Dendritic cell treated with granulocyte-macrophage colony-stimulating factor and Interleukin-4, amounts not matched to agents 40 ng/mL and 50 ng/mL, for 4 days (primary cell): ENCODE measurements around the gene SIM2.

Source experiments
- H3K27ac Mint-ChIP-seq: one replicate; pipeline ENCODE4 v1.8.0; 2022; ENCODE audit warnings: mild to moderate bottlenecking, mixed read lengths
- H3K27me3 Mint-ChIP-seq: one replicate; pipeline ENCODE4 v1.8.0; 2022; ENCODE audit warnings: mild to moderate bottlenecking, mixed read lengths
- H3K36me3 Mint-ChIP-seq: one replicate; pipeline ENCODE4 v1.8.0; 2022; ENCODE audit warnings: low read depth, mixed read lengths
- H3K4me1 Mint-ChIP-seq: one replicate; pipeline ENCODE4 v1.8.0; 2022; ENCODE audit warnings: low read depth, mixed read lengths
- H3K4me3 Mint-ChIP-seq: one replicate; pipeline ENCODE4 v1.8.0; 2022; ENCODE audit warnings: mild to moderate bottlenecking, moderate library complexity, mixed read lengths
- H3K9me3 Mint-ChIP-seq: one replicate; pipeline ENCODE4 v1.8.0; 2022; ENCODE audit warnings: mixed read lengths
- intact Hi-C: fragments of 100-400 bp; cut with micrococcal nuclease; formaldehyde crosslinking; loops from one replicate; pipeline ENCODE4 v1.15.0; 2022

The SIM2 gene

DNA sequence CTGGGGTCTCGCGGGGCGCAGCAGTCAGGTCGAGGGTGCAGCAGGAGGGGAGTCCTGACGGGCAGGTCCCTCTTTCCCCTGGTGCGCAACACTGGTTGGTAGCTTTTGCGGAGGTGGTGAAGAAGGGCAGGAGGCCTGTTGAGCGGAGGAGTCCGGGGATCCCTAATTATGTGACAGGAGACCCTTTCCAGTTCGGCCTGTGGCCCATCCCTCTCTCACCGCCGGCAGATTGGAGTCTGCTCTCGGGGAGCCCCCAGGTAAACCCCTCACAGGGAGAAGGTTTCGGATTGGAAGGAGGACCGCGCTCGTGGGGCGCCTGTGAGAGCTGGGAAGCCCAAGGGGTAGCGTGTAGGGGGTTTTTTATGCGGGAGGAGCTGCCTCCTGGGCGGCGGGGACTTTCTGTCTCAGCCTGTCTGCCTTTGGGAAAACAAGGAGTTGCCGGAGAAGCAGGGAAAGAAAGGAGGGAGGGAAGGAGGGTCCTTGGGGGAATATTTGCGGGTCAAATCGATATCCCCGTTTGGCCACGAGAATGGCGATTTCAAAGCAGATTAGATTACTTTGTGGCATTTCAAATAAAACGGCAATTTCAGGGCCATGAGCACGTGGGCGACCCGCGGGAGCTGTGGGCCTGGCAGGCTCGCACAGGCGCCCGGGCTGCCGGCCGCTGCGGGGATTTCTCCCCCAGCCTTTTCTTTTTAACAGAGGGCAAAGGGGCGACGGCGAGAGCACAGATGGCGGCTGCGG lies 9.5 kb downstream of the SIM2 start:
- H3K9me3 Mint-ChIP-seq: no peaks in the 10 kb centered on the region
- intact Hi-C loops: no loop called here
- H3K4me1 Mint-ChIP-seq: peaks cover 19% of the 10 kb centered on the region
- H3K27me3 Mint-ChIP-seq: peaks cover 97% of the 10 kb centered on the region
- H3K27ac Mint-ChIP-seq: no peak overlapping the region
- no peak overlapping the region for H3K4me3 Mint-ChIP-seq
- no peaks in the 10 kb centered on the region for H3K36me3 Mint-ChIP-seq

DNA sequence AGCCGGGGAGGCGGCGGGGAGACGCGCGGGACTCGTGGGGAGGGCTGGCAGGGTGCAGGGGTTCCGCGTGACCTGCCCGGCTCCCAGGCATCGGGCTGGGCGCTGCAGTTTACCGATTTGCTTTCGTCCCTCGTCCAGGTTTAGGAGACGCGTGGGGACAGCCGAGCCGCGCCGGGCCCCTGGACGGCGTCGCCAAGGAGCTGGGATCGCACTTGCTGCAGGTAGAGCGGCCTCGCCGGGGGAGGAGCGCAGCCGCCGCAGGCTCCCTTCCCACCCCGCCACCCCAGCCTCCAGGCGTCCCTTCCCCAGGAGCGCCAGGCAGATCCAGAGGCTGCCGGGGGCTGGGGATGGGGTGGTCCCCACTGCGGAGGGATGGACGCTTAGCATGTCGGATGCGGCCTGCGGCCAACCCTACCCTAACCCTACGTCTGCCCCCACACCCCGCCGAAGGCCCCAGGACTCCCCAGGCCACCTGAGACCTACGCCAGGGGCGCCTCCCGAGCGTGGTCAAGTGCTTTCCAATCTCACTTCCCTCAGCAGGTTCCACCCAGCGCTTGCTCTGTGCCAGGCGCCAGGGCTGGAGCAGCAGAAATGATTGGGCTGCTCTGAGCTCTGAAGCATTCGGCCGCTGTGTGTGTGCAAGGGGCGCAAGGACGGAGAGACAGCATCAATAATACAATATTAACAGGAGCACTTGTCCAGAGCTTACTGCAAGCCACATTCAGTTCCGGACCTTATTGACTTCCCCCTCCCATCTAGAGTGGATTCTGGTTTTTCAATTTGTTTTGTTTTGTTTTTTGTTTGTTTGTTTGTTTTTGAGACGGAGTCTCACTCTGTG lies 10.3 kb downstream of the SIM2 start:
- Mint-ChIP-seq H3K27ac (no peak overlapping the region), H3K36me3 (no peaks in the 10 kb centered on the region), H3K27me3 (peaks cover 96% of the 10 kb centered on the region), H3K9me3 (no peaks in the 10 kb centered on the region), H3K4me3 (no peak overlapping the region), H3K4me1 (peaks cover 19% of the 10 kb centered on the region)
- intact Hi-C loops: no loop called here

DNA sequence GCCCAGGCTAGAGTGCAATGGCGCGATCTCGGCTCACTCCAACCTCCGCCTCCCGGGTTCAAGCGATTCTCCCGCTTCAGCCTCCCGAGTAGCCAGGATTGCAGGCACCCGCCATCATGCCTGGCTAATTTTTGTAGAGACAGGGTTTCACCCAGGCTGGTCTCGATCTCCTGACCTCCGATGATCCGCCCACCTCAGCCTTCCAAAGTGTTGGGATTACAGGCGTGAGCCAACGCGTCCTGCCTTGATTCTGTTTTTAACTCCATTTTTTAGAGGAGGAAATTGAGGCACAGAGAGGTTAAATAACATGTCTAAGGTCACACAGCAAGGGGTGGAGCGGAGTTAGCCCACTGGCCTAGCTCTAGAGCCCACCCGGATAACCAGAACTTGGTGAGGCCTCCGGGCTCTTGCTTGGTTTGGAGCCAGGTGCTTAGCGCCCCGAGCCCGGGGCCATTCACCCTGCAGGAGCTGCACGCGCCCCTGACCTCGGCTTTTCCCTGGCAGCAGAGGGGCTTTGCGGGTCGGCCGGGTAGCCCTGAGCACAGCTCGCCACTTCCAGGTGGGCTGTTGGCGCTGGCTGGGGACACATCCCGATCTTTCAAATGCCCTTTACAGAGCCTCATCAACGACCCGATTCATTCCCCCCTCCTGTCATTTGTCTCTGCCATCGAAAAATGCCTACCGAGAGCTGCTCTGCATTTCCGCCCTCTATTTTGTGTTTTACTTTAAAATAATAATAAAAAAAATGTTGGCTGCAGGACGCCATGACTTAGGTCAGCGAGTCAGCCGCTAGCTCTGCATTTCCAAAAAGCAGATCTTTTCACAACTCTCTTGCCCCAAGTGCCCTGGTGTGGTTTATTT lies 11.2 kb downstream of the SIM2 start:
- Mint-ChIP-seq H3K27me3 (peaks cover 96% of the 10 kb centered on the region), H3K27ac (no peak overlapping the region), H3K4me3 (peak overlapping the region; percentile 55), H3K4me1 (peaks cover 19% of the 10 kb centered on the region), H3K9me3 (no peaks in the 10 kb centered on the region), H3K36me3 (no peaks in the 10 kb centered on the region)
- intact Hi-C loops: no loop called here

DNA sequence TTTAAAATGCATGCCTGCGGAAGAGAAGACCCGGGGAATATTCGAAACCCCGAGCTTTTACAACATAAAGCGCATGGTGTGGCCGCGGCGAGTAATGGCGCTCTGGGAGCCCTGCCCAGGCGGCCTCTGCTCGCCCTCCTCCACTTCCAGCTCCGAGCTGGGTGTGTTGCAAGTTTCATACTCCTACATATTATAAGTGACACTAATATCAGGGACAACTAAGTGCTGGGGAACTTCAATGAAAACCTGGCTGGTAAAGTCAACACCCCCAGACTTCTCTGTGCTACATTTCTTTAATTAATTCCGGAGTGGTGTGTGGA lies 11.8 kb downstream of the SIM2 start:
- Mint-ChIP-seq H3K4me3 (peak overlapping the region; percentile 55), H3K4me1 (peaks cover 19% of the 10 kb centered on the region), H3K36me3 (no peaks in the 10 kb centered on the region), H3K9me3 (no peaks in the 10 kb centered on the region), H3K27me3 (peaks cover 93% of the 10 kb centered on the region), H3K27ac (no peak overlapping the region)
- intact Hi-C loops: no loop called here

DNA sequence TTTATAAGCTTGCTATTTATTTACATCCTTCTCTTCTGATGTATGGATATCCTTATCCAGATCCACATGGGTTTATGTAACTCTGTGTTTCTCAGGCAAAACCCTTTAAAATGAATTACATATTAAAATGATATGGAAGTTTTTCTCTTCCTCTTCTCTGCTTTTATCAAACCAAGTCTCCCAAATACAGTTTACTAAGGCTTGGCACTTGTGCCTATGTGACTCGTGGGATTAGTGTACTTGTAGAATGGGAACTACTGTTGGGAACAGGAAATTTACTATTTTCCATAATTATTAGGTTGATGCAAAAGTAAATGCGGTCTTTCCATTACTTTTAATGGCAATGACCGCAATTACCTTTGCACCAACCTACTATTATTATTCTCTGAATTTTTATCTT lies 14.8 kb downstream of the SIM2 start:
- Mint-ChIP-seq H3K9me3 (no peaks in the 10 kb centered on the region), H3K36me3 (no peaks in the 10 kb centered on the region), H3K4me1 (no peaks in the 10 kb centered on the region), H3K4me3 (no peak overlapping the region), H3K27me3 (peaks cover 83% of the 10 kb centered on the region), H3K27ac (no peak overlapping the region)
- intact Hi-C loops: no loop called here

DNA sequence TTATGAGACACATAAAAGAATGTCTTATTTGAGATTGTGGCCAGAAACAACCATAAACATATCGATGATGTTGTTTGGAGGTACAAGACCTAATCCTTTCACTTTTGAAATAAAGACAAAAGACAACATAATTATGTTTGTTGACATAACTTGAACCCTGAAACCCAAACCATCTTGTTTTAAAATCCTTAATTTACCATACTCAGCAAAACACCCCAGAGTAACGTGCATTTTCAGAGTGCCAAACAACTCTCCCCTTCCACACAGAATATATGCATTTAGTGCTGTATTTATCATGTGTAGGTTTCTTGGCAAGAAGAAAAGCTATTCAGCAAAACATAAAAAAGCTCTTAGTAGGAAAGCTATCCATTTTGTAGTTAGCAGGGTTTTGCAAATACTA lies 17.5 kb downstream of the SIM2 start:
- H3K9me3 Mint-ChIP-seq: no peaks in the 10 kb centered on the region
- no peak overlapping the region for H3K4me3 Mint-ChIP-seq
- intact Hi-C loops: no loop called here
- no peaks in the 10 kb centered on the region for H3K4me1 Mint-ChIP-seq
- no peak overlapping the region for H3K27ac Mint-ChIP-seq
- H3K36me3 Mint-ChIP-seq: no peaks in the 10 kb centered on the region
- peaks cover 71% of the 10 kb centered on the region for H3K27me3 Mint-ChIP-seq

DNA sequence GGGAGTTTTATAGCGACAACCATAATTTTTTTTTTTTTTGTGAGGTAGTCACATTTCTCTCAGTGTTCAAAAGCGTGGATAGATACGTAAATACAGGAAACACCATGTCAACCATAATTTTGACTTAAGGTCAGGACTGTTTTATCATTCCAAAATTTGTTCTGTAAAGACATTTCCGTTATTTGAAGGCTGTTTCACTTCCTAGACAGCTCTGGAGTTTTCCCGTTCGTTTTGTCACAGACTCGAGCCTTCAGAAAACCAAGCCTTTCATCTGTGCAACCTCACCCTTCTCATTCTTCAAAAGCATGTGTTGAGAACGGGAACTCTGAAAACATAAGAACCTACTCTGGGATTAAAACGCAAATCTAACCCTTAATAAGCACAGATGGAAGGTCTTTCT lies 17.9 kb downstream of the SIM2 start:
- H3K4me1 Mint-ChIP-seq: no peaks in the 10 kb centered on the region
- H3K27me3 Mint-ChIP-seq: peaks cover 69% of the 10 kb centered on the region
- no peak overlapping the region for H3K4me3 Mint-ChIP-seq
- no peak overlapping the region for H3K27ac Mint-ChIP-seq
- no peaks in the 10 kb centered on the region for H3K9me3 Mint-ChIP-seq
- intact Hi-C loops: no loop called here
- H3K36me3 Mint-ChIP-seq: no peaks in the 10 kb centered on the region

DNA sequence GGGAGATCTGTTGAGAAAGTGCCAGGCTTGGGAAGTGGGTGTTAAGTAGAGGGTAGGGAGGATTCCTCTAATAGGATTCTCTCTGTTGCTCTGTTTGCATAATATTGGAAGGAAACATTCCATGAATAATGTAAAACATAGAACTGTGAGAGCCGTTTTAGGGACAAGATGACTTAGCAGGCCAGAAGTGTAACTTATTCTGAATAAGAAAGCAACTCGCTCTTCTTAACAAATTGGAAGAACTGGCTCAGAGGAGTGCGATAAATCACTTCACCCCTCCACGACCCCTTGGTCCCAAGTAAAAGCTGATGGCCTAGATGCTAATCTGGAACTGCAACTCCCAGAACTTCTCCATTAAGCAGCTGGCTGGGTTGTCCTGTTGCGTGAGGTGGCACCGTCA lies 19.1 kb downstream of the SIM2 start:
- intact Hi-C loops: no loop called here
- Mint-ChIP-seq H3K27me3 (peaks cover 63% of the 10 kb centered on the region), H3K27ac (no peak overlapping the region), H3K36me3 (no peaks in the 10 kb centered on the region), H3K9me3 (no peaks in the 10 kb centered on the region), H3K4me3 (no peak overlapping the region), H3K4me1 (no peaks in the 10 kb centered on the region)

DNA sequence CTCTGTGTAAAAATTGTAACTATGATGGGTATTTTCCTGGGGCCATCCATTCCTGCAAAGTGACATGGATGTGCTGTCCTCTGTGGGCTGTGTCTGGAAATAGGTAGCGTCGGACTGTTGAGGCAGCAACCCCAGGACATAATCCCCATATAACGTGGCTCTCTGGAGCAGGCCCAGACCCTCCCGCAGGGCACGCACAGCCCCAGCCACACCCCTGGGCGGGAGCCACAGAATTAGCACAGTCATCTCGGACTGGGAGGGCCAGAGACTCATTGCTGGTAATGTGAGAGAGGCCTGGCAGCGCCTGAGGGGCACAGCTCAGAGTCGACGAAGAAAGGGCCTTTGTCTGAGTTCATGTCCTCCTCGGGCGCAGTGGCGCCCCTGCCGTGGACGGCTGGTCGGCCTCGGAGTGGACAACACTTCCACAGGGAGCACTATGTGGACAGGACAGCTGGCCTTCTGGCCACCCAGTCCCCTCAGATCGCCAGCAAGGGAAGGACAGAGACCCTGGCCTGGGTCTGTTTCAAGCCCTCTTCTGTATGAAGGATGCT lies 20.1 kb downstream of the SIM2 start:
- H3K9me3 Mint-ChIP-seq: no peaks in the 10 kb centered on the region
- intact Hi-C loops: no loop called here
- H3K27ac Mint-ChIP-seq: no peak overlapping the region
- H3K36me3 Mint-ChIP-seq: no peaks in the 10 kb centered on the region
- H3K4me1 Mint-ChIP-seq: no peaks in the 10 kb centered on the region
- H3K4me3 Mint-ChIP-seq: no peak overlapping the region
- H3K27me3 Mint-ChIP-seq: peaks cover 56% of the 10 kb centered on the region

DNA sequence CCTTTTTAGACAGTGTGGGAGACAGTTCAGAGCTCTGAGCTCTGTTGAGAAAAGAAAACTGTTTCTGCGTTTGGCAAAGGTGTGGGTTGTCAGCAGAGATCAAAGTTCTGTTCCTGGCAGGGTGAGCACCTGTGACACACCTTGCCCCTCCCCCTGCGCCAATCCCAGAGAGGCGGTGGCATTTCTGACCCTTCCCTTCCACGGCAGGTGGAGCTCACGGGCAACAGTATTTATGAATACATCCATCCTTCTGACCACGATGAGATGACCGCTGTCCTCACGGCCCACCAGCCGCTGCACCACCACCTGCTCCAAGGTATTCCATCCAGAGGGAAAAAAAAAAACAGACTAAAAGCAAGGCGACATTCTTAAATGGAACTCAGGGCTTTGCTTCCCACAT lies 20.7 kb downstream of the SIM2 start:
- intact Hi-C loops: no loop called here
- Mint-ChIP-seq H3K36me3 (no peaks in the 10 kb centered on the region), H3K27me3 (peaks cover 50% of the 10 kb centered on the region), H3K4me1 (no peaks in the 10 kb centered on the region), H3K4me3 (no peak overlapping the region), H3K27ac (no peak overlapping the region), H3K9me3 (no peaks in the 10 kb centered on the region)

DNA sequence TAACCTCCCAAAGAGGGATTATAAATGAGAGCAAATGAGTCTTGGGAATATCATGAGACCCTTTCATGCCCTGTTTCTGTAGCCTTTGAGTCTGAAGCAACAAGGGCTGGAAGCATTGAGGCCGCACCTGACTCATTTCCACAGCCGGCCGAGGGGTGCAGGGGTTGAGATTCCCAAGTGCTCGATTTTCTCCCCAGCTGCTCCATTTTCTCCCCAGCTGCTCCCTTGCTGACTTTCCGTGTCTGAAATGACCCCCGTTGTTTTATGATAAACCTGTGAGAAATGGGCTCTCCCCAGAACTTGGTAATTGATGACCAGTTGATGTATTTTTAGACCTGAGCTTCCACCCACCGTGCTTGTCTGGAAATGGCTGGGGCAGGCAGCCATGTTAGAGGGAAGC lies 22.9 kb downstream of the SIM2 start:
- Mint-ChIP-seq H3K9me3 (no peaks in the 10 kb centered on the region), H3K36me3 (no peaks in the 10 kb centered on the region), H3K27ac (no peak overlapping the region), H3K4me1 (no peaks in the 10 kb centered on the region), H3K27me3 (peaks cover 34% of the 10 kb centered on the region), H3K4me3 (no peak overlapping the region)
- intact Hi-C loops: no loop called here

DNA sequence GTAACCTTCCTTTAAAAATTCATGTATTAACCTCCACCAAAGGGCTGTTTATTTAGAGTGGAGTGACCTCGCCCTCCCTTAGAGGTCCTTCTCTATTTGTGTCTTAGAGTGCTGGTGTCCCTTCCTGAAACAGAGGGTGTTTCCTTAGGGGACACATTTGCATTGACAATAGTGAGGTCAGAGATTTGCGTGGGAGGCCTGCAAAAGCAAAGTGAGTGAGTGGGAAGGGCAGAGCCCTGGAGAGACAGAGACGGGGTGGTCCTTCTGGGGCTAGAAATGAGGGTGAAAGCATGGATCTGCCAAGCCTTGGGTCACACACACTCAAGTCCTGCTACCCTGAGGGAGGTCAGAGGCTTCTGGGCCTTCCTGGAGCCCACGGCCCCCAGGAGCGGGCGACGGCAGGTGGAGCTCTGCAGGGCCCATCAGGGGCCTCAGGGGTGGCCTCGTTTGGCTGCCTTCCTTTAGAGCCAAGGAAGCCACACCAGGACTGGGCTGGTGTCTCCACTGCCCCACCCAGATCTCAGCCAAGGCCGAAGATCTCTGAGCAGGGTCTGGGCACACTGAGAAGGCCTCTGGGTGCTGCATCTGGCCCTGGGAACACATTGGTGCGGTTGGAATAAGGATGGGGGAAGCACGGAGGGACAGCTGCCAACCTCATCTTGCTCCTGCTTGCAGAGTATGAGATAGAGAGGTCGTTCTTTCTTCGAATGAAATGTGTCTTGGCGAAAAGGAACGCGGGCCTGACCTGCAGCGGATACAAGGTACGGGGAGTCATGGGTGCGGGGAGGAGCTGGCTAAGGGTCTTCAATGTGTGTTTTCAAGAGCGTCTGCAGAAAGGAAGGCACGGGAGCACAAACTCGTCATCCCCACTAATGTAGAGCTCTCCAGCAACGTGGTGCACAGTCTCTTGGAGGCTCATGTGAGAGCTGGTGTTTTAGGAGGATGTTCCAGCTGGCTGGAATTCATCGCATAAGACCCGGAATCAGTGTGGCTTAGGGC lies 23.8 kb downstream of the SIM2 start:
- intact Hi-C loops: no loop called here

DNA sequence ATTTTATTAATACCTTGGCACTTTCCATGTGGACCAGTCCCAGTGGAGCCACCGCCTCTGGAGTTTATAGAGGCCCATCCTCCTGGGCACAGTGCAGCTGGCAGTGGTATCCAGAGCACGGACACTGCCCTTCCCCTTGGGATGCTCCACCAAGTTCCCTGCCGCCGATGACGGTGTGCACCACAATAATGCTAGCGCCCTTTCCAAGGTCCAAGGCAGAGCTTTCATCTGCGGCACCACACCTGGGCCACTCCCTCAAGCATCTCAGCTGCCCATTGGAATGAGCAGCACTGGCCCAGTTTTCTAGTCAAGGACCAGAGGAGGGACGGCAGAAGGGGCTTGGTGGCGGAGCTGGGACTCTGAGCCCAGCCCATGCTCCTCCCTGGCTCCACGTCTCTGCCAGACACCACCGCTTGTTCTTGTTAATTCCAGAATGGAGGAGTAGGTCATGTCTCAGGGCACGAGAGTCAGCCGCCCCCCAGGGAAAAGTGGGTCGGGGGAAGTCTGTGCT lies 24.5 kb downstream of the SIM2 start:
- H3K36me3 Mint-ChIP-seq: no peaks in the 10 kb centered on the region
- H3K4me3 Mint-ChIP-seq: no peak overlapping the region
- H3K4me1 Mint-ChIP-seq: no peaks in the 10 kb centered on the region
- no peak overlapping the region for H3K27ac Mint-ChIP-seq
- intact Hi-C loops: no loop called here
- H3K27me3 Mint-ChIP-seq: peaks cover 24% of the 10 kb centered on the region
- H3K9me3 Mint-ChIP-seq: no peaks in the 10 kb centered on the region

More for the DNA sequence above, 23.8 kb downstream of the SIM2 start:
- H3K4me1 Mint-ChIP-seq: no peaks in the 10 kb centered on the region
- H3K4me3 Mint-ChIP-seq: no peak overlapping the region
- no peaks in the 10 kb centered on the region for H3K9me3 Mint-ChIP-seq
- H3K36me3 Mint-ChIP-seq: no peaks in the 10 kb centered on the region
- H3K27ac Mint-ChIP-seq: no peak overlapping the region
- peaks cover 28% of the 10 kb centered on the region for H3K27me3 Mint-ChIP-seq
